GM12878 (cell line): ENCODE measurements around the gene SCGB2B2. TPM values are rescaled to one million over a fixed set of nuclear protein-coding genes. Genes with fewer than 3 reads are reported as not detected.
A peak's percentile ranks its signal among the peaks of the same experiment; 100 is the strongest.

Experiments
- ATAC-seq: fragments of 200-7000 bp; cut with Tn5 transposase; 3 replicates; pipeline ENCODE4 v1.9.1; 2020; ENCODE audit warnings: mild to moderate bottlenecking, moderate library complexity
- BruUV-seq: library from RNA; stranded (reverse); fragments of 400-500 nt; replicated peaks from 2 replicates; lab custom pipeline; 2021; lab: Mats Ljungman, UMichigan
- CTCF ChIA-PET: fragments of 300-600 bp; sonication (Branson Sonifier 250); formaldehyde crosslinking; extraction: SDS; loops from one replicate; lab custom pipeline; 2021; ENCODE audit warnings: inconsistent platforms; lab: Yijun Ruan, JAX
- POLR2A ChIA-PET: fragments of 350-600 bp; formaldehyde crosslinking; extraction: SDS; loops from one replicate; lab custom pipeline; 2021; ENCODE audit warnings: inconsistent platforms; lab: Charles Lee
- RAD21 ChIA-PET: fragments of 300-600 bp; sonication (Branson Sonifier 250); formaldehyde crosslinking; loops from one replicate; lab custom pipeline; 2023; ENCODE audit warnings: antibody characterized with exemption; ENCODE audit not compliant: unreplicated experiment; lab: Charles Lee
- SMC1A ChIA-PET: fragments of 300-600 bp; sonication (Branson Sonifier 250); formaldehyde crosslinking; loops from one replicate; lab custom pipeline; 2023; ENCODE audit not compliant: unreplicated experiment, uncharacterized antibody; lab: Charles Lee
- DNase-seq: peaks from one replicate; pipeline ENCODE4 v3.0.0-alpha.2; 2011; ENCODE audit warnings: low read depth, low spot score
- FAIRE-seq: peaks from 3 replicates; lab custom pipeline; 2011; peaks lifted over from hg19 to GRCh38; lab: Jason Lieb, UNC
- H2AFZ ChIP-seq: 2 replicates; pipeline ENCODE4 v1.6.0; 2011; ENCODE audit warnings: low read depth, low read length, control low read depth; ENCODE audit not compliant: control insufficient read depth
- H3K27ac ChIP-seq: 2 replicates; pipeline ENCODE4 v1.5.1; 2011; ENCODE audit warnings: control low read depth; ENCODE audit not compliant: control insufficient read depth, insufficient read depth
- H3K27me3 ChIP-seq, 2 experiments: replicated peaks in 1 of 2; 2 replicates each; pipeline versions ENCODE4 v1.6.0 to v1.6.1; 2011; ENCODE audit warnings: low read length in 1 of 2; ENCODE audit not compliant: control insufficient read depth in 2 of 2, insufficient read depth in 2 of 2
- H3K36me3 ChIP-seq, 2 experiments: 2 replicates each; pipeline ENCODE4 v1.5.1; 2011; ENCODE audit warnings: low read length in 1 of 2; ENCODE audit not compliant: control insufficient read depth in 2 of 2, insufficient read depth in 2 of 2
- H3K4me1 ChIP-seq: 2 replicates; pipeline ENCODE4 v1.6.1; 2011; ENCODE audit warnings: mild to moderate bottlenecking, low read length, moderate library complexity, mixed read lengths; ENCODE audit not compliant: control insufficient read depth, insufficient read depth
- H3K4me2 ChIP-seq: 2 replicates; pipeline ENCODE4 v1.6.0; 2011; ENCODE audit warnings: control low read depth; ENCODE audit not compliant: control insufficient read depth, insufficient read depth
- H3K4me3 ChIP-seq: fragments of 200-600 bp; sonication (generic); 2 replicates; pipeline ENCODE4 v1.5.1; 2016
- H3K79me2 ChIP-seq: 2 replicates; pipeline ENCODE4 v1.6.0; 2011; ENCODE audit warnings: low read length; ENCODE audit not compliant: control insufficient read depth, insufficient read depth
- H3K9ac ChIP-seq: 2 replicates; pipeline ENCODE4 v1.8.0; 2011; ENCODE audit warnings: low read length, control low read depth, mixed read lengths; ENCODE audit not compliant: control insufficient read depth, insufficient read depth
- H3K9me3 ChIP-seq: replicated peaks from 3 replicates; pipeline ENCODE4 v1.5.1; 2011; ENCODE audit warnings: mild to moderate bottlenecking, low read length; ENCODE audit not compliant: control insufficient read depth, insufficient read depth
- H4K20me1 ChIP-seq: 2 replicates; pipeline ENCODE4 v1.6.0; 2011; ENCODE audit not compliant: control insufficient read depth, insufficient read depth
- CREB1 ChIP-seq: IDR thresholded peaks from 2 replicates; pipeline ENCODE4 v1.6.1; 2012; ENCODE audit warnings: low read depth, mild to moderate bottlenecking, inconsistent platforms
- CTCF ChIP-seq, 3 experiments: IDR thresholded peaks in 2 of 3; conservative IDR thresholded peaks in 1 of 3; 2 replicates each; pipeline ENCODE4 v1.5.1; 2011; ENCODE audit warnings: low read depth in 3 of 3, low read length in 3 of 3, mild to moderate bottlenecking in 3 of 3, control low read depth in 2 of 3, moderate library complexity in 2 of 3, inconsistent platforms in 1 of 3, mixed read lengths in 1 of 3; ENCODE audit not compliant: control insufficient read depth in 2 of 3, insufficient read depth in 1 of 3; ENCODE audit errors: extremely low read depth in 1 of 3
- DPF2 ChIP-seq: fragments of 450-650 bp; IDR thresholded peaks from 2 replicates; pipeline ENCODE4 v1.6.1; 2017; ENCODE audit warnings: mild to moderate bottlenecking
- MLLT1 ChIP-seq: fragments of 450-650 bp; IDR thresholded peaks from 2 replicates; pipeline ENCODE4 v1.6.1; 2016; ENCODE audit warnings: mild to moderate bottlenecking
- MTA3 ChIP-seq: IDR thresholded peaks from 2 replicates; pipeline ENCODE4 v1.6.1; 2012; ENCODE audit warnings: low read length, inconsistent platforms, borderline replicate concordance
- NFYB ChIP-seq: IDR thresholded peaks from 2 replicates; pipeline ENCODE4 v1.6.1; 2011; ENCODE audit warnings: low read depth, mild to moderate bottlenecking, low read length, improper control_type of control experiment, moderate library complexity; ENCODE audit not compliant: insufficient read depth
- NR2F1 ChIP-seq: fragments of 450-650 bp; conservative IDR thresholded peaks from 2 replicates; pipeline ENCODE4 v1.6.1; 2017; ENCODE audit warnings: mild to moderate bottlenecking
- SIN3A ChIP-seq: IDR thresholded peaks from 2 replicates; pipeline ENCODE4 v1.6.1; 2012; ENCODE audit warnings: low read depth, low read length, improper control_type of control experiment
- TARDBP ChIP-seq: IDR thresholded peaks from 2 replicates; pipeline ENCODE4 v1.6.1; 2016; ENCODE audit warnings: borderline replicate concordance
- USF2 ChIP-seq: IDR thresholded peaks from 2 replicates; pipeline ENCODE4 v1.6.1; 2011; ENCODE audit warnings: low read depth, low read length, improper control_type of control experiment, borderline replicate concordance
- ZNF217 ChIP-seq: fragments of 450-650 bp; IDR thresholded peaks from 2 replicates; pipeline ENCODE4 v1.6.1; 2017; ENCODE audit warnings: antibody characterized with exemption, mild to moderate bottlenecking
- ZNF24 ChIP-seq: fragments of 450-650 bp; IDR thresholded peaks from 2 replicates; pipeline ENCODE4 v1.6.1; 2017; ENCODE audit warnings: antibody characterized with exemption, mild to moderate bottlenecking
- ZZZ3 ChIP-seq: IDR thresholded peaks from 2 replicates; pipeline ENCODE4 v1.6.1; 2011; ENCODE audit warnings: low read depth; ENCODE audit not compliant: control insufficient read depth, insufficient read length
- WGBS: methylation state at CpG from one replicate; pipeline ENCODE4 v1.1.6; 2016; ENCODE audit warnings: low lambda C conversion rate; ENCODE audit not compliant: insufficient replicate concordance, insufficient coverage; ENCODE audit errors: missing lambda C conversion rate; 5-methylcytosine and 5-hydroxymethylcytosine counted together
- in situ Hi-C: fragments of 300-500 bp; cut with MboI; formaldehyde crosslinking; loops from 9 replicates; pipeline ENCODE4 v1.14.3; 2018; ENCODE audit warnings: mixed read lengths
- intact Hi-C: fragments of 100-400 bp; cut with micrococcal nuclease; formaldehyde crosslinking; loops from one replicate; pipeline ENCODE4 v1.14.2; 2022; ENCODE audit not compliant: unreplicated experiment
- polyA plus RNA-seq, 11 experiments: library from polyadenylated mRNA; depleted of rRNA in 4 of 11; unstranded in 6 of 11; stranded (reverse) in 5 of 11; fragments of >200 nt; fragmentation: Nextera tagmentation in 4 of 11; fragmentation: Illumina TruSeq in 1 of 11; extraction: Ambion mirVana in 4 of 11; extraction: Trizol in 1 of 11; gene quantifications; 1 replicate in 1 of 11; 2 replicates in 10 of 11; pipeline versions ENCODE4 v1.2.1 to v1.2.3, GENCODE V29; 2011 to 2016; ENCODE audit warnings: inconsistent platforms in 2 of 11, missing spikeins in 2 of 11, low read depth in 1 of 11
- total RNA-seq, 4 experiments: library from RNA; depleted of rRNA in 3 of 4; stranded (reverse); fragments of >200 nt in 3 of 4; fragmentation: Illumina TruSeq in 1 of 4; extraction: Trizol in 1 of 4; gene quantifications; 2 replicates each; pipeline versions ENCODE4 v1.2.1 to v1.2.3, GENCODE V29; 2013 to 2021

Gene SCGB2B2
- total and polyA plus RNA-seq, 10 of the 15 experiments (the other 5 are each of a cell fraction or from before 2014, with no cell fraction given): 0.06 to 0.35 (median 0.21) TPM; not detected in 6

GRCh38 chr19:34675919-34676318, 1.0 kb downstream of the SCGB2B2 start:
- no peak for DNase-seq
- no peak overlapping the region for H3K27ac ChIP-seq
- no peaks in the 10 kb centered on the region for H3K27me3 ChIP-seq
- ChIA-PET SMC1A (interaction anchor here (1.0 kb wide), 1 partner anchor 36 kb away, joined by 3 read pairs; no protein-coding TSS in a partner anchor), POLR2A (no interaction called here), RAD21 (no interaction called here), CTCF (interaction anchor here (1.1 to 2.5 kb wide), 3 partner anchors 12 to 57 kb away, joined by 3 to 12 read pairs (median 6); no protein-coding TSS in a partner anchor)
- TF ChIP-seq MLLT1 (0 out of 2 replicates have a peak, but pooled peaks have one; percentile 67), ZNF24 (no peak), DPF2 (no peak), NFYB (0 out of 2 replicates have a peak, but pooled peaks have one; percentile 38)
- intact Hi-C loops: loop anchor here (5.0 kb wide), 1 partner anchor 504 kb away; the partner anchor contains the start of gene LSM14A
- H2AFZ ChIP-seq: no peak overlapping the region; the same call in 1 of the 2 replicates
- peaks cover 19% of the 10 kb centered on the region for H3K9me3 ChIP-seq
- H3K79me2 ChIP-seq: peaks cover 4% of the 10 kb centered on the region
- BruUV-seq: no TSS peak
- no peak overlapping the region; the same call in 1 of the 2 replicates for H3K4me2 ChIP-seq
- H3K36me3 ChIP-seq: peaks cover 0 to 10% of the 10 kb centered on the region in 2 experiments; a peak in 3 of 4 replicates
- no peak overlapping the region for H3K4me3 ChIP-seq
- FAIRE-seq: no peak
- in situ Hi-C loops: no loop called here
- no peaks in the 10 kb centered on the region for H4K20me1 ChIP-seq
- H3K4me1 ChIP-seq: peaks cover 10% of the 10 kb centered on the region
- ATAC-seq: no peak
- 98% methylated on average over 9 of the region's 9 CpGs for WGBS
- H3K9ac ChIP-seq: no peak overlapping the region

- POLR2A ChIA-PET: no interaction called here
- no peak for TF ChIP-seq NR2F1
- TF ChIP-seq CTCF (IDR thresholded peaks at IDR 0.05 in 2 of 3, conservative IDR thresholded peaks at IDR 0.05 in 1 of 3; ENCODE audit: control insufficient read depth in 2 of 3, extremely low read depth in 1 of 3, insufficient read depth in 1 of 3, low read depth in 3 of 3, low read length in 3 of 3): no peak
- TF ChIP-seq ZZZ3: no peak
- TF ChIP-seq MTA3: no peak
- no peak for TF ChIP-seq USF2
- TF ChIP-seq TARDBP: no peak
- TF ChIP-seq CREB1: no peak
- TF ChIP-seq SIN3A: no peak
- no peak for TF ChIP-seq ZNF217
Measured at GRCh38 chr19:34675250-34675649, 1.7 kb downstream of the SCGB2B2 start.

More at GRCh38 chr19:34675250-34675649, 1.7 kb downstream of the SCGB2B2 start:
- Histone ChIP-seq H3K9me3 (peaks cover 18% of the 10 kb centered on the region), H3K4me3 (no peak overlapping the region), H3K27ac (no peak overlapping the region), H3K36me3 (peaks cover 0 to 10% of the 10 kb centered on the region in 2 experiments; a peak in 2 of 4 replicates), H3K9ac (no peak overlapping the region), H3K4me1 (peaks cover 10% of the 10 kb centered on the region), H3K79me2 (peaks cover 4% of the 10 kb centered on the region), H3K4me2 (no peak overlapping the region), H4K20me1 (no peaks in the 10 kb centered on the region), H3K27me3 (no peaks in the 10 kb centered on the region), H2AFZ (no peak overlapping the region)
- DNase-seq: no peak
- no TSS peak for BruUV-seq
- WGBS: 81% methylated on average over 3 of the region's 3 CpGs
- FAIRE-seq: no peak
- intact Hi-C loops: loop anchor here (5.0 kb wide), 1 partner anchor 503 kb away; the partner anchor contains the start of gene LSM14A
- no peak for ATAC-seq
- RAD21 ChIA-PET: no interaction called here
- SMC1A ChIA-PET: no interaction called here
- in situ Hi-C loops: no loop called here
- CTCF ChIA-PET: interaction anchor here (1.1 to 1.5 kb wide), 2 partner anchors 35 to 58 kb away, joined by 3 to 6 read pairs; no protein-coding TSS in a partner anchor
